ENCODE data around the gene SMG6. TPM values are rescaled to one million over a fixed set of nuclear protein-coding genes. Genes with fewer than 3 reads are reported as not detected.

The SMG6 gene
- total and polyA plus RNA-seq, 2 of the 13 experiments (the other 11 are each of a cell fraction or from before 2014, with no cell fraction given) = 4.6 to 14.6 TPM

DNA sequence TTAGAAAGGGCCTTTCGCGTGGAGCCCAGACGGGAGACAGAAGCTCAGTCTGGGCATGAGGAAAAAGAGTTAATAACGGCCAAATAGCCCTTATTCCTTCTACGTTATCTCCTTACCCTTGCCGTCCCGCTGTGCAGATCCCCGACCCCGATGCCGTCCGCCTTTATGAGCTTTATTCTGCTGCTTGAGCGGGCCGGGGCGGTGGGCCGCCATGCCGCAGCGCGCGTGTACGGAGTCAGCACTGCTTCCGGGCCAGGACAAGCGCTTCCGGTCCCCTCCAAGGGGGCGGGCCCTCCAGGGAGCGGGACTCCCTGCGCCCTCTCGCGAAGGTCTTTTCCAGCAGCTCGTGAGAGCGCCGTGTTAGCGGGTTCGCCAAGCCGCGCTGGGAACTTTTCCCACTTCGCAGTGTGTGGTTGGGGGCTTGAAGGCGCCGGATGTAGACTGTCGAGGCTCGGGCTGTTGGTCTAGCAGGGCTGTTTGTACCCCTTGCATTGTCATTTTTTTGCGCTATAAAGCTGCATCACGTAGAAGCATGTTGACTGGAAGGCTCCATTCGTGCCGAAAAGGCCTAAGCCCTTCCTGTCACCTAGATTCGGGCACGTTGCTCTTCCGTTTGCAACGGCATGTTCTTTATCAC, 32.7 kb upstream of the SMG6 start, which contains the start of gene TSR1 (continued):
- TF ChIP-seq, protein P1, sequence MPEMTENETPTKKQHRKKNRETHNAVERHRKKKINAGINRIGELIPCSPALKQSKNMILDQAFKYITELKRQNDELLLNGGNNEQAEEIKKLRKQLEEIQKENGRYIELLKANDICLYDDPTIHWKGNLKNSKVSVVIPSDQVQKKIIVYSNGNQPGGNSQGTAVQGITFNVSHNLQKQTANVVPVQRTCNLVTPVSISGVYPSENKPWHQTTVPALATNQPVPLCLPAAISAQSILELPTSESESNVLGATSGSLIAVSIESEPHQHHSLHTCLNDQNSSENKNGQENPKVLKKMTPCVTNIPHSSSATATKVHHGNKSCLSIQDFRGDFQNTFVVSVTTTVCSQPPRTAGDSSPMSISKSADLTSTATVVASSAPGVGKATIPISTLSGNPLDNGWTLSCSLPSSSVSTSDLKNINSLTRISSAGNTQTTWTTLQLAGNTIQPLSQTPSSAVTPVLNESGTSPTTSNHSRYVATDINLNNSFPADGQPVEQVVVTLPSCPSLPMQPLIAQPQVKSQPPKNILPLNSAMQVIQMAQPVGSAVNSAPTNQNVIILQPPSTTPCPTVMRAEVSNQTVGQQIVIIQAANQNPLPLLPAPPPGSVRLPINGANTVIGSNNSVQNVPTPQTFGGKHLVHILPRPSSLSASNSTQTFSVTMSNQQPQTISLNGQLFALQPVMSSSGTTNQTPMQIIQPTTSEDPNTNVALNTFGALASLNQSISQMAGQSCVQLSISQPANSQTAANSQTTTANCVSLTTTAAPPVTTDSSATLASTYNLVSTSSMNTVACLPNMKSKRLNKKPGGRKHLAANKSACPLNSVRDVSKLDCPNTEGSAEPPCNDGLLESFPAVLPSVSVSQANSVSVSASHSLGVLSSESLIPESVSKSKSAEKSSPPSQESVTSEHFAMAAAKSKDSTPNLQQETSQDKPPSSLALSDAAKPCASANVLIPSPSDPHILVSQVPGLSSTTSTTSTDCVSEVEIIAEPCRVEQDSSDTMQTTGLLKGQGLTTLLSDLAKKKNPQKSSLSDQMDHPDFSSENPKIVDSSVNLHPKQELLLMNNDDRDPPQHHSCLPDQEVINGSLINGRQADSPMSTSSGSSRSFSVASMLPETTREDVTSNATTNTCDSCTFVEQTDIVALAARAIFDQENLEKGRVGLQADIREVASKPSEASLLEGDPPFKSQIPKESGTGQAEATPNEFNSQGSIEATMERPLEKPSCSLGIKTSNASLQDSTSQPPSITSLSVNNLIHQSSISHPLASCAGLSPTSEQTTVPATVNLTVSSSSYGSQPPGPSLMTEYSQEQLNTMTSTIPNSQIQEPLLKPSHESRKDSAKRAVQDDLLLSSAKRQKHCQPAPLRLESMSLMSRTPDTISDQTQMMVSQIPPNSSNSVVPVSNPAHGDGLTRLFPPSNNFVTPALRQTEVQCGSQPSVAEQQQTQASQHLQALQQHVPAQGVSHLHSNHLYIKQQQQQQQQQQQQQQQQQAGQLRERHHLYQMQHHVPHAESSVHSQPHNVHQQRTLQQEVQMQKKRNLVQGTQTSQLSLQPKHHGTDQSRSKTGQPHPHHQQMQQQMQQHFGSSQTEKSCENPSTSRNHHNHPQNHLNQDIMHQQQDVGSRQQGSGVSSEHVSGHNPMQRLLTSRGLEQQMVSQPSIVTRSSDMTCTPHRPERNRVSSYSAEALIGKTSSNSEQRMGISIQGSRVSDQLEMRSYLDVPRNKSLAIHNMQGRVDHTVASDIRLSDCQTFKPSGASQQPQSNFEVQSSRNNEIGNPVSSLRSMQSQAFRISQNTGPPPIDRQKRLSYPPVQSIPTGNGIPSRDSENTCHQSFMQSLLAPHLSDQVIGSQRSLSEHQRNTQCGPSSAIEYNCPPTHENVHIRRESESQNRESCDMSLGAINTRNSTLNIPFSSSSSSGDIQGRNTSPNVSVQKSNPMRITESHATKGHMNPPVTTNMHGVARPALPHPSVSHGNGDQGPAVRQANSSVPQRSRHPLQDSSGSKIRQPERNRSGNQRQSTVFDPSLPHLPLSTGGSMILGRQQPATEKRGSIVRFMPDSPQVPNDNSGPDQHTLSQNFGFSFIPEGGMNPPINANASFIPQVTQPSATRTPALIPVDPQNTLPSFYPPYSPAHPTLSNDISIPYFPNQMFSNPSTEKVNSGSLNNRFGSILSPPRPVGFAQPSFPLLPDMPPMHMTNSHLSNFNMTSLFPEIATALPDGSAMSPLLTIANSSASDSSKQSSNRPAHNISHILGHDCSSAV (CRISPR knock-in tag; IDR thresholded peaks at IDR 0.05; ENCODE audit: borderline replicate concordance) = peak; percentile 48; the same call in 1 of the 2 replicates
- TF ChIP-seq ZNF30 (CRISPR knock-in tag; IDR thresholded peaks at IDR 0.05) = peak; percentile 52; the same call in 1 of the 2 replicates
- TF ChIP-seq, protein P2, sequence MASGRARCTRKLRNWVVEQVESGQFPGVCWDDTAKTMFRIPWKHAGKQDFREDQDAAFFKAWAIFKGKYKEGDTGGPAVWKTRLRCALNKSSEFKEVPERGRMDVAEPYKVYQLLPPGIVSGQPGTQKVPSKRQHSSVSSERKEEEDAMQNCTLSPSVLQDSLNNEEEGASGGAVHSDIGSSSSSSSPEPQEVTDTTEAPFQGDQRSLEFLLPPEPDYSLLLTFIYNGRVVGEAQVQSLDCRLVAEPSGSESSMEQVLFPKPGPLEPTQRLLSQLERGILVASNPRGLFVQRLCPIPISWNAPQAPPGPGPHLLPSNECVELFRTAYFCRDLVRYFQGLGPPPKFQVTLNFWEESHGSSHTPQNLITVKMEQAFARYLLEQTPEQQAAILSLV (CRISPR knock-in tag; IDR thresholded peaks at IDR 0.05; ENCODE audit: borderline replicate concordance) = 0 out of 2 replicates have a peak, but pooled peaks have one; percentile 66
- 0 out of 2 replicates have a peak, but pooled peaks have one; percentile 10 for TF ChIP-seq TBP (CRISPR knock-in tag; IDR thresholded peaks at IDR 0.05)
- 0 out of 2 replicates have a peak, but pooled peaks have one; percentile 32 for TF ChIP-seq MAFF (IDR thresholded peaks at IDR 0.05; ENCODE audit: low read depth, low read length)
- peak; percentile 82 for TF ChIP-seq ZNF605 (CRISPR knock-in tag; IDR thresholded peaks at IDR 0.05)
- TF ChIP-seq NR2C2 (CRISPR knock-in tag; IDR thresholded peaks at IDR 0.05; ENCODE audit: borderline replicate concordance) = peak; percentile 100
- TF ChIP-seq, protein P3, sequence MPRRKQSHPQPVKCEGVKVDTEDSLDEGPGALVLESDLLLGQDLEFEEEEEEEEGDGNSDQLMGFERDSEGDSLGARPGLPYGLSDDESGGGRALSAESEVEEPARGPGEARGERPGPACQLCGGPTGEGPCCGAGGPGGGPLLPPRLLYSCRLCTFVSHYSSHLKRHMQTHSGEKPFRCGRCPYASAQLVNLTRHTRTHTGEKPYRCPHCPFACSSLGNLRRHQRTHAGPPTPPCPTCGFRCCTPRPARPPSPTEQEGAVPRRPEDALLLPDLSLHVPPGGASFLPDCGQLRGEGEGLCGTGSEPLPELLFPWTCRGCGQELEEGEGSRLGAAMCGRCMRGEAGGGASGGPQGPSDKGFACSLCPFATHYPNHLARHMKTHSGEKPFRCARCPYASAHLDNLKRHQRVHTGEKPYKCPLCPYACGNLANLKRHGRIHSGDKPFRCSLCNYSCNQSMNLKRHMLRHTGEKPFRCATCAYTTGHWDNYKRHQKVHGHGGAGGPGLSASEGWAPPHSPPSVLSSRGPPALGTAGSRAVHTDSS (CRISPR knock-in tag; conservative IDR thresholded peaks at IDR 0.05) = no peak
- peak; percentile 92 for TF ChIP-seq HOXA3 (CRISPR knock-in tag; IDR thresholded peaks at IDR 0.05)
- no peak for TF ChIP-seq PPARG (CRISPR knock-in tag; conservative IDR thresholded peaks at IDR 0.05)
- peak; percentile 74; the same call in 1 of the 2 replicates for TF ChIP-seq ZNF660 (CRISPR knock-in tag; IDR thresholded peaks at IDR 0.05; ENCODE audit: borderline replicate concordance, low read depth)
- TF ChIP-seq, protein P4, sequence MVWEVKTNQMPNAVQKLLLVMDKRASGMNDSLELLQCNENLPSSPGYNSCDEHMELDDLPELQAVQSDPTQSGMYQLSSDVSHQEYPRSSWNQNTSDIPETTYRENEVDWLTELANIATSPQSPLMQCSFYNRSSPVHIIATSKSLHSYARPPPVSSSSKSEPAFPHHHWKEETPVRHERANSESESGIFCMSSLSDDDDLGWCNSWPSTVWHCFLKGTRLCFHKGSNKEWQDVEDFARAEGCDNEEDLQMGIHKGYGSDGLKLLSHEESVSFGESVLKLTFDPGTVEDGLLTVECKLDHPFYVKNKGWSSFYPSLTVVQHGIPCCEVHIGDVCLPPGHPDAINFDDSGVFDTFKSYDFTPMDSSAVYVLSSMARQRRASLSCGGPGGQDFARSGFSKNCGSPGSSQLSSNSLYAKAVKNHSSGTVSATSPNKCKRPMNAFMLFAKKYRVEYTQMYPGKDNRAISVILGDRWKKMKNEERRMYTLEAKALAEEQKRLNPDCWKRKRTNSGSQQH (CRISPR knock-in tag; IDR thresholded peaks at IDR 0.05; ENCODE audit: low read depth) = peak; percentile 26; the same call in 1 of the 2 replicates
- TF ChIP-seq XRCC5 (optimal IDR thresholded peaks at IDR 0.05; ENCODE audit: low read length) = peak; percentile 45

Measured in HepG2 (cell line).